Stimulated activated CD4-positive, alpha-beta T cell treated with anti-CD3 and anti-CD28 coated beads, Interleukin-2, amount 100 ng/mL, for 24 hours (primary cell): Measurements from ENCODE around the gene ACAT2.
"Not testable (repeated sequence)": the region's sequence is repeated elsewhere in the genome, so short reads cannot be mapped to it uniquely, and the experiment has no call there.

Experiments
- DNase-seq, 2 donors: peaks; one replicate each; pipeline ENCODE4 v3.0.0-alpha.2; 2020

The ACAT2 gene

GRCh38 chr6:159816775-159817174, 54.9 kb downstream of the ACAT2 start:
- DNase-seq: not testable (repeated sequence)

GRCh38 chr6:159817951-159818739, 56.3 kb downstream of the ACAT2 start:
- DNase-seq: no peak

DNA sequence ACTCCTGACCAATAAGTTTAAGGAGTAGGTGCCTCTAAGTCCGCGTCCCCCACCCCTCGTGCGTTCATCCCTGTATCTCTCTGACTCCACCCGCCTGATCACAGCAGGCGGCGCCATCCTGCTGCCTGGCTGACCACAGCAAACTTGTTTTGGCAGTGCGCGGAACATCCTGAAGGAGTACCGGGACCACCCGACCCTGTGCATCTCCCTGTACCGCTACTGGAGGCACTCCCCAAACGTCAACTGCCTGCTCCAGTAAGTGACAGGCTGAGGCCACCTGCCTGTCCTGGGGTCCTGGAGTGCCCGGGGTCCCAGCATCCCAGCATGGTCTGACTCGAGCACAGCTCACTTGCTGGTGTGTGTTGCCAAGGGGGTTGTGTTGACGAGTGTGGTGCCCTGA, 57.3 kb downstream of the ACAT2 start:
- DNase-seq: no peak

GRCh38 chr6:159819932-159820640, 58.2 kb downstream of the ACAT2 start:
- peak; percentile 31 to 36 for DNase-seq

DNA sequence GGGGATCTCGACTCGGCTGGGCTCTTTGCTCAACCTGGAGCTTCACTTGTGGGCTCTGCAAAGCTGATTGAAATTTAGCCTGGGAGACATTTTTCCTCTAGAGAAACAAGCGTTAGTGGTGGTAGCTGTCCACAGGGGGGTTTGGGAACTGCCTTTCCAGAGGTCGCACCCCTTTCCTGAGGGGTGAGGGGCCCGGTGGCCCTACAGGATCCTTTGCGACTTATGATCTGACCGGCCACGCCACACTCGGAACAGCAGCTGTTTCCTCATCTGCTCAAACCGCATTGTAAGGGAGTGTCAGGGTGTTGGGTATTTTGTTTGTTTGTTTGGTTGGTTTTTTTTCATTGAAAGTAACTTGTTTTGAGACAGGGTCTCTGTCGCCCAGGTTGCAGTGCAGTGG, 59.3 kb downstream of the ACAT2 start:
- no peak for DNase-seq

GRCh38 chr6:159821726-159822125, 59.9 kb downstream of the ACAT2 start:
- DNase-seq: no peak

GRCh38 chr6:159823953-159824352, 62.1 kb downstream of the ACAT2 start:
- no peak for DNase-seq

DNA sequence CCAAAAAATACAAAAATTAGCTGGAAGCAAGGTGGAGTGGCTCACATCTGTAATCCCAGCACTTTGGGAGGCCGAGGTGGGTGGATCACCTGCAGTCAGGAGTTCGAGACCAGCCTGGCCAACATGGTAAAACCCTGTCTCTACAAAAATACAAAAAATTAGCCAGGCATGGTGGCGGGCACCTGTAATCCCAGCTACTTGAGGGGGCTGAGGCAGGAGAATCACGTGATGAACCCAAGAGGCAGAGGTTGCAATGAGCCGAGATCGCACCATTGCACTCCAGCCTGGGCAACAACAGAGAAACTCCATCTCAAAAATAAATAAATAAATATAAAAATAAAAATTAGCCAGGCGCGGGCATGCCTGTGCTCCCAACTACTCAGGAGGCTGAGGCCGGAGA, 62.8 kb downstream of the ACAT2 start:
- not testable (repeated sequence) for DNase-seq

DNA sequence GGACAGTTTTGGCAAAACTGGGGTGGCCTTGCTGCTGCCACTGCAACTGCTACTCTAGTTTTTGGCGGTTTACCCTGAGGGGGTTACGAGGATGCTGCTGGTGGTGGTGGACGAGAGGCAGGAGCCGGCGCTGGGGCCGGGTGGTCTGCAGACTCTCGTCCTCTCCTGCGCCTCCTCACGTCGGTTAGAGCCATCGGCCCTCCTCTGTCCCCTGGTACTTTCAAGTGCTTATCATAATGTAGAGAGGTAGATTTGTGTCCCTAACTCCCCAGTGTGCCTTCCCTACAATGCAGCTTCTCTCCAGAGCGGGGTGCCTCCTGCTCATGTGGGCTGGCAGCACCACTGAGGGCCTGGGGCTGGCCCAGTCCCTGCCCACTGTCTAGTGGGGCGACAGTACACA, 64.2 kb downstream of the ACAT2 start:
- no peak for DNase-seq

DNA sequence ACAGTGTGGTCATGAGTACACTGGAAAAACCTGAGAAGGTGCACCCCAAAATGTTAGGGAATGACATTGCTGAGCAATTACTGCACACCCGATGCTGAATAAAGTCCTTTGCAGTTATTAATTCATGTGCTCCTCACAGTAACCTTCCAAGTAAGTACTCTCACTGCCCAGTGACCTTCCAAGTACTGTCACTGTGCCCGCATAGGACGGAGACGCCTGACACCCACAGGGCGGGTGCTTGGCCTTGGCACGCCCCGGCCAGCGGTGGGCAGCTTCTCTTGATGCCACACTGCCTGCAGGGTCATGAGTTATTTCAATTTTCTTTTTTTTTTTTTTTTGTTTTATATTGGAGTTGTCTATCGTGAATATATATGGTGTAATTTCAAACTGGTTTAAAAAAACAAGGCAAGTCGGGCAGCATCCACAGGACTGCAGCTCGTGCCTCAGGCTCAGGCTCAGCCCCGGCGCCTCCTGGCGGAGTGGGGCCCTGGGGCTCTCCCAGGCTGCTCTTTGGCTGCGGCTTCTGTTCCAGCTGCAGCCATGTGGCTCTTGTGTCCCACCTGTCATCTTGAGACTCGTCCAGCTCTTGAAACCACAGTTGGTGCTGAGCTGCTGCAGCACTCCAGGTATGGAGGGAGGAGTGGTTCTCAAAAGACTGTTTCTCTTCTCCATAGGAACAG, 65.3 kb downstream of the ACAT2 start:
- DNase-seq: no peak

DNA sequence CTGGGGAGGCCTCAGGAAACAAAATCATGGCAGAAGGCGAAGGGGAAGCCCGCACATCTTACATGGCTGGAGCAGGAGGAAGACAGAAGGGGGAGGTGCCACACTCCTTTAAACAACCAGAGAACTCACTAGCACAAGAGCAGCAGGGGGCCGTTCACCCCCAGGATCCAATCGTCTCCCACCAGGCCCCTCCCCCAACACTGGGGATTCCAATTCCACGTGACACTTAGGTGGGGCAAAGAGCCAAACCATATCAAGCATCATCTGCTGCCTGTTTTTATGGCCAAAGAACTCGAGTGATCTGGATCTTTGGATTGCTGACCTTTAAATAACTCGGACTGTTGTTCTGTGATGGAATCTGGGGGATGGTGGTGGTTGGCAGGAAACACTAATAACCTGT, 66.2 kb downstream of the ACAT2 start:
- no peak for DNase-seq
